Trophoblast cell (in vitro differentiated cells and primary cell): ENCODE measurements around the gene SPR.

Source experiments
- DNase-seq, 2 donors: peaks; one replicate each; pipeline ENCODE4 v3.0.0-alpha.2; 2016
- H2AFZ ChIP-seq: 2 replicates; pipeline ENCODE4 v1.6.1; 2013; ENCODE audit warnings: low read length, moderate library complexity, mild to moderate bottlenecking; ENCODE audit not compliant: insufficient read depth, poor library complexity
- H2AK5ac ChIP-seq: 2 replicates; pipeline ENCODE4 v1.6.1; 2013; ENCODE audit warnings: mild to moderate bottlenecking, low read length
- H2BK120ac ChIP-seq: 2 replicates; pipeline ENCODE4 v1.6.1; 2013; ENCODE audit warnings: low read length, mild to moderate bottlenecking, moderate library complexity; ENCODE audit not compliant: insufficient read depth, poor library complexity
- H2BK12ac ChIP-seq: 2 replicates; pipeline ENCODE4 v1.6.1; 2013; ENCODE audit warnings: mild to moderate bottlenecking, low read length, moderate library complexity
- H2BK5ac ChIP-seq: 2 replicates; pipeline ENCODE4 v1.6.1; 2013; ENCODE audit warnings: low read length, low read depth, moderate library complexity, mild to moderate bottlenecking; ENCODE audit not compliant: poor library complexity
- H3K14ac ChIP-seq: 2 replicates; pipeline ENCODE4 v1.6.1; 2013; ENCODE audit warnings: mild to moderate bottlenecking, low read length
- H3K18ac ChIP-seq: 2 replicates; pipeline ENCODE4 v1.6.1; 2013; ENCODE audit warnings: mild to moderate bottlenecking, low read length
- H3K23ac ChIP-seq: 2 replicates; pipeline ENCODE4 v1.6.1; 2013; ENCODE audit warnings: low read length
- H3K27ac ChIP-seq: 2 replicates; pipeline ENCODE4 v1.5.1; 2013; ENCODE audit warnings: low read depth, mild to moderate bottlenecking, inconsistent platforms, low read length, moderate library complexity
- H3K27me3 ChIP-seq: 2 replicates; pipeline ENCODE4 v1.6.1; 2013; ENCODE audit warnings: inconsistent platforms, mild to moderate bottlenecking, low read length, moderate library complexity; ENCODE audit not compliant: insufficient read depth
- H3K36me3 ChIP-seq, 2 experiments: 1 replicate in 1 of 2; 2 replicates in 1 of 2; pipeline ENCODE4 v1.6.1; 2013; ENCODE audit warnings: low read length in 2 of 2, mild to moderate bottlenecking in 2 of 2, moderate library complexity in 1 of 2; ENCODE audit not compliant: insufficient read depth in 2 of 2, control insufficient read depth in 1 of 2
- H3K4ac ChIP-seq: 2 replicates; pipeline ENCODE4 v1.6.1; 2013; ENCODE audit warnings: low read depth, mild to moderate bottlenecking, low read length, moderate library complexity
- H3K4me1 ChIP-seq, 2 experiments: 1 replicate in 1 of 2; 2 replicates in 1 of 2; pipeline ENCODE4 v1.6.1; 2013; ENCODE audit warnings: low read length in 2 of 2, mild to moderate bottlenecking in 2 of 2, moderate library complexity in 1 of 2; ENCODE audit not compliant: insufficient read depth in 2 of 2, control insufficient read depth in 1 of 2
- H3K4me2 ChIP-seq: 2 replicates; pipeline ENCODE4 v1.6.1; 2013; ENCODE audit warnings: inconsistent platforms, mild to moderate bottlenecking, low read length, moderate library complexity
- H3K4me3 ChIP-seq: 2 replicates; pipeline ENCODE4 v1.5.1; 2013; ENCODE audit warnings: mild to moderate bottlenecking, low read depth, low read length, inconsistent platforms
- H3K79me1 ChIP-seq: one replicate; pipeline ENCODE4 v1.6.1; 2013; ENCODE audit warnings: low read length
- H3K79me2 ChIP-seq: 2 replicates; pipeline ENCODE4 v1.6.1; 2013; ENCODE audit warnings: low read length, mild to moderate bottlenecking; ENCODE audit not compliant: control insufficient read depth, insufficient read depth, poor library complexity
- H3K9ac ChIP-seq: 2 replicates; pipeline ENCODE4 v1.6.1; 2013; ENCODE audit warnings: mild to moderate bottlenecking, low read length
- H3K9me3 ChIP-seq: 2 replicates; pipeline ENCODE4 v1.6.1; 2013; ENCODE audit warnings: low read depth, mild to moderate bottlenecking, control low read depth, inconsistent platforms, low read length; ENCODE audit not compliant: insufficient read depth
- H4K12ac ChIP-seq: 2 replicates; pipeline ENCODE4 v1.6.1; 2013; ENCODE audit warnings: low read depth, mild to moderate bottlenecking, low read length, moderate library complexity
- H4K8ac ChIP-seq: 2 replicates; pipeline ENCODE4 v1.6.1; 2013; ENCODE audit warnings: low read depth, mild to moderate bottlenecking, low read length, moderate library complexity
- H4K91ac ChIP-seq: one replicate; pipeline ENCODE4 v1.6.1; 2013; ENCODE audit warnings: low read depth, mild to moderate bottlenecking, low read length, moderate library complexity
- WGBS: extraction: QIAGEN DNeasy Blood & Tissue Kit; methylation state at CpG from one replicate; pipeline ENCODE4 v1.1.7; 2013; ENCODE audit warnings: missing lambda C conversion rate; ENCODE audit not compliant: insufficient read length, insufficient coverage; ENCODE audit errors: extremely low coverage; 5-methylcytosine and 5-hydroxymethylcytosine counted together

SPR gene

DNA sequence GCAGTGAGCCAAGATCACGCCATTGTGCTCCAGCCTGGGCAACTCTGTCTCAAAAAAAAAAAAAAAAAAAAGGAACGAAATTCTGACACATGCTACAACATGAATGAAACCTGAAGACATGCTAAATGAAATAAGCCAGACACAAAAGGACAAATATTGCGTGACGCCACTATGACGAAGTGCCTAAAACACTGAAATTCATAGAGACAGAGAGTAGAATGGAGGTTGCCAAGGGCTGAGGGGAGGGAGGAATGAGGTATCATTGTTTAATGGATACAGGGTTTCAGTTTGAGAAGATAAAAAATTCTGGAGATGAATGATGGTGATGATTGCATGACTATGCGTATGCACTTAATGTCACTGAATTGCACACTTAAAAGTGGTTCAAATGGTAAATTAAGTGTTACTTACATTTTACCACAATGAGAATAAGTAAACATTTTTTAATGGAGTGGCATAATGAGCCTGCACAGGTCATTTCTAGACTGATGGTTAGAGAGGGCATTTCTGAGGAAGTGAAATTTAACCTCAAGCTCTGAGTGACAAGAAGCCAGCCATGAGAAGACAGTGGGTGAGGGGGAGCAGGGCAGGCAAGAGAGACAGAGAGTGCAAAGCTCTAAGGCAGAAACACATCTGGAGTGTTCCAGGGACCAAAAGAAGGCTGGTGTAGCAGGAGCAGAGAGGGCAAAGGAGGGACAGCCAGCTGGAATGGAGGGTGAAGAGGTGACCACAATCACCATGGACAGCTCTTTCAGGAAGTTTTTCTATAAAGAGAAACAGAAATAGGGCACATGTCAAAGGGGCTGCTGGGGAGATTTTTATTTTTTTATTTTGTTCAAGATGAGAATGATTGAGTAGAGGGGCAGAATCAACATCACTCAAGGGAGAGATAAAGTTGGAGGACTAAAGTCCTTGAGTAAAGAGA, 40.8 kb upstream of the SPR start:
- H3K79me2 ChIP-seq = no peaks in the 10 kb centered on the region
- H2AFZ ChIP-seq = no peak overlapping the region
- H3K18ac ChIP-seq = no peak overlapping the region
- no peak overlapping the region for H4K12ac ChIP-seq
- H2BK12ac ChIP-seq = no peak overlapping the region
- no peak overlapping the region for H3K9ac ChIP-seq
- DNase-seq = peak in 1 of 2 donors; percentile 71
- H2BK120ac ChIP-seq = no peak overlapping the region
- no peak overlapping the region for H3K4me2 ChIP-seq
- no CpG with 5 or more reads among the region's 6 CpGs for WGBS
- H2AK5ac ChIP-seq = no peak overlapping the region
- no peak overlapping the region for H2BK5ac ChIP-seq
- no peaks in the 10 kb centered on the region for H3K79me1 ChIP-seq
- H3K27ac ChIP-seq = no peak overlapping the region
- no peak overlapping the region for H4K8ac ChIP-seq
- H3K27me3 ChIP-seq = no peaks in the 10 kb centered on the region
- no peaks in the 10 kb centered on the region for H3K9me3 ChIP-seq
- H3K4me3 ChIP-seq = no peak overlapping the region
- no peak overlapping the region for H3K4ac ChIP-seq
- no peak overlapping the region for H4K91ac ChIP-seq
- no peak overlapping the region for H3K14ac ChIP-seq
- peaks cover 7 to 9% of the 10 kb centered on the region in 2 experiments for H3K4me1 ChIP-seq
- H3K23ac ChIP-seq = no peak overlapping the region
- no peaks in the 10 kb centered on the region for H3K36me3 ChIP-seq

DNA sequence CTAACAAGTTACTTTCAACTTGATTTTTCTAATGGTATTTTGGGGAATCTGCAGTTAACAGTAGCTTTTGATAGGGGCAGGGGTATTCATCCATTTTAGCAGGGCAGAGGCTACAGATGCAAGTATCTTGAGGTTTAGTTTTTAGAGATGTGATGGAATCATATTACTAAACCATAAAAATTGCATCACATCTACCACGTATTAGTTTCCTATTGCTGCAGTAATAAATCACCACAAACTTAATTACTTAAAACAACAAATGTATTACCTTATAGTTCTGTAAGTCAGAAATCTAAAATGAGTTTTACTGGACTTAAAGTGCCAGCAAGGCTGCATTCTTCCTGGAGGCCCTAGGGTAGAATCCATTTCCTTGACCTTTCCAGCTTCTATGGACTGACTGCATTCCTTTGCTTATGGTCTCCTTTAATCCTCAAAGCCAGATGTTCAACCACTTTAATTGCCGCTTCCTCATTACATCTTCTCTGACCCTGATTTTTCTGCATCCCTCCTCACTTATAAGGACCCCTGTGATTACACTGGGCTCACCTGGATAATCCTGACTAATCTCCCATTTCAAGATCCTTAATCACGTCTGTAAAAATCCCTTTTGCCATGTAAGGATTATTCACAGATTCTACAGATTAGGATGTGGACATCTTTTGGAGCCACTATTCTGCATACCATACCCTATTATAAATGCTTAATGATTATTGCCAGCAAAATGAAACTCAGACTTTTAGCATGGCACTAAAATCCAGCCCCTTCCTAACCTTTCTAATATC, 39.5 kb upstream of the SPR start:
- peak in 1 of 2 donors; percentile 80 for DNase-seq
- Histone ChIP-seq H4K12ac (no peak overlapping the region), H3K79me2 (no peaks in the 10 kb centered on the region), H2AK5ac (no peak overlapping the region), H4K8ac (no peak overlapping the region), H3K9me3 (no peaks in the 10 kb centered on the region), H3K27me3 (no peaks in the 10 kb centered on the region), H3K23ac (no peak overlapping the region), H3K18ac (no peak overlapping the region), H2BK12ac (no peak overlapping the region), H3K9ac (no peak overlapping the region), H2BK5ac (no peak overlapping the region), H3K4me1 (peaks cover 7 to 9% of the 10 kb centered on the region in 2 experiments), H4K91ac (no peak overlapping the region), H3K4me3 (no peak overlapping the region), H3K27ac (no peak overlapping the region), H3K4ac (no peak overlapping the region), H3K79me1 (no peaks in the 10 kb centered on the region), H3K14ac (no peak overlapping the region), H2BK120ac (no peak overlapping the region), H3K4me2 (no peak overlapping the region), H2AFZ (no peak overlapping the region), H3K36me3 (no peaks in the 10 kb centered on the region)
- WGBS = no CpG with 5 or more reads among the region's 3 CpGs

DNA sequence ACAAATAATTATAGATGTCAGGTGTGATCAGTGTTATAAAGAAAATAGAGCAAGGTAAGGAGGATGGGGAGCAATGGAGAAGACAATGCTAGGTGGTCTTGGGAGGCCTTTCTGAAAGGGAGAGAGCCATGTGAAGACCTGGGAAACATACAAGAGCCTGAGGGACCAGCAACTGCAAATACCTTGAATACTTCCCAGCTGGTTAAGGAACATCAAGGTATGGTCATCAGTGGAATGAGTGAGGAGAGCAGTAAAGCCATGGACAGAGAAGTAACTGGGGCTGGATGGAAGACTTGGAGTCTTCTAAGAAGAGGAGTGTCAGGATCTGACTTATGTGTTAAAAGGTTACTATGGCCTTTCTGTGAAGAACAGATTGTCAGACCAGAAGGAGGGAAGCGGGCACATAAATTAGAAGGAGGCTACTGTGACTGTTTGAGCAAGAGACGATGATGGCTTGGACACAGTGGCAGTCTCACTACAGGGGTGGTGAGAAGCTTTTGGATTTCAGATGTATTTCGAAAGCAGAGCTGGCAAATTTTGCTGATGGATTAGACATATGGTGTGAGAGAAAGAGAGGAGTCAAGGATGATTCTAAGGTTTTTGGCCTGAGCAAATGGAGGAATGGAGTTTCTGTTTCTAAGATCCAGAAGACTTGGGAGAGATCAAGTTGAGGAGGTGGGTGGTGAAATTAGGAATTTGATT, 38.6 kb upstream of the SPR start:
- H3K27ac ChIP-seq = no peak overlapping the region
- no peak overlapping the region for H3K23ac ChIP-seq
- no peak overlapping the region for H3K9ac ChIP-seq
- H2BK12ac ChIP-seq = no peak overlapping the region
- H3K14ac ChIP-seq = no peak overlapping the region
- H2BK5ac ChIP-seq = no peak overlapping the region
- H3K4ac ChIP-seq = no peak overlapping the region
- no peaks in the 10 kb centered on the region for H3K79me2 ChIP-seq
- no peak overlapping the region for H2BK120ac ChIP-seq
- H3K18ac ChIP-seq = no peak overlapping the region
- DNase-seq = peak; percentile 51 to 86
- H3K27me3 ChIP-seq = no peaks in the 10 kb centered on the region
- H4K8ac ChIP-seq = no peak overlapping the region
- H3K36me3 ChIP-seq = no peaks in the 10 kb centered on the region
- H3K4me1 ChIP-seq = peaks cover 7 to 9% of the 10 kb centered on the region in 2 experiments
- H4K91ac ChIP-seq = no peak overlapping the region
- no peak overlapping the region for H2AFZ ChIP-seq
- H3K9me3 ChIP-seq = no peaks in the 10 kb centered on the region
- H4K12ac ChIP-seq = no peak overlapping the region
- WGBS = no CpG with 5 or more reads among the region's 3 CpGs
- no peaks in the 10 kb centered on the region for H3K79me1 ChIP-seq
- H3K4me2 ChIP-seq = no peak overlapping the region
- no peak overlapping the region for H2AK5ac ChIP-seq
- H3K4me3 ChIP-seq = no peak overlapping the region

DNA sequence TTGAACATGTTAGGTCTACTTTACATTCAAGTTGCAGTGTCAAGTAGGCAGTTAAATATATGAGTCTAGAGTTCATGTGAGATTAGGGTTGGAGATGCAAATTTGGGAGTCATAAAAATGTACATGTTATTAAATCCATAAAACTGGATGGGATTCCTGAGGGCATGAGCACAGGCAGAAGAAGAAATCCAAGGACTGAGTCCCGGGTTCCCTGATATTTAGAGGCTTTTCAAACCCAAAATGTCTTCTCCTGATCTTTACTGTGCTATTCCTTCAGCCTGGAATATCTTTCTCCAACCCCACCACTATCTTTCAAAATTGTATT, 38.1 kb upstream of the SPR start:
- H3K79me2 ChIP-seq = no peaks in the 10 kb centered on the region
- peak overlapping the region; percentile 14 for H2BK5ac ChIP-seq
- no peak overlapping the region for H3K18ac ChIP-seq
- no peak overlapping the region for H4K12ac ChIP-seq
- no peaks in the 10 kb centered on the region for H3K9me3 ChIP-seq
- no peak overlapping the region for H3K4me3 ChIP-seq
- no peak overlapping the region for H3K4ac ChIP-seq
- H3K27me3 ChIP-seq = no peaks in the 10 kb centered on the region
- no peak overlapping the region for H2AFZ ChIP-seq
- no peak overlapping the region for H3K14ac ChIP-seq
- H3K4me1 ChIP-seq = peaks cover 7 to 9% of the 10 kb centered on the region in 2 experiments
- no peaks in the 10 kb centered on the region for H3K36me3 ChIP-seq
- no peak overlapping the region for H3K27ac ChIP-seq
- no CpG with 5 or more reads among the region's 1 CpG for WGBS
- H3K4me2 ChIP-seq = no peak overlapping the region
- H4K91ac ChIP-seq = no peak overlapping the region
- no peak overlapping the region for H2BK120ac ChIP-seq
- no peak overlapping the region for H2AK5ac ChIP-seq
- H2BK12ac ChIP-seq = no peak overlapping the region
- DNase-seq = no peak
- H3K9ac ChIP-seq = no peak overlapping the region
- no peaks in the 10 kb centered on the region for H3K79me1 ChIP-seq
- H4K8ac ChIP-seq = no peak overlapping the region
- no peak overlapping the region for H3K23ac ChIP-seq
